Muscle of arm (tissue), 12 donors: ENCODE measurements around the gene WFS1. TPM values are rescaled to one million over a fixed set of nuclear protein-coding genes. Genes with fewer than 3 reads are reported as not detected.

Experiments used
- DNase-seq: peaks from one replicate; pipeline ENCODE4 v3.0.0-alpha.2; 2013
- polyA plus RNA-seq, 12 donors: library from polyadenylated mRNA; unstranded; fragments of 120-200 nt; gene quantifications; one replicate each; pipeline ENCODE4 v1.2.1, GENCODE V29; 2013; ENCODE audit not compliant: insufficient read length in 12 of 12

Gene WFS1
- polyA plus RNA-seq, 12 donors = 15.4 to 31.7 (median 19.8) TPM; not detected in 1

DNA sequence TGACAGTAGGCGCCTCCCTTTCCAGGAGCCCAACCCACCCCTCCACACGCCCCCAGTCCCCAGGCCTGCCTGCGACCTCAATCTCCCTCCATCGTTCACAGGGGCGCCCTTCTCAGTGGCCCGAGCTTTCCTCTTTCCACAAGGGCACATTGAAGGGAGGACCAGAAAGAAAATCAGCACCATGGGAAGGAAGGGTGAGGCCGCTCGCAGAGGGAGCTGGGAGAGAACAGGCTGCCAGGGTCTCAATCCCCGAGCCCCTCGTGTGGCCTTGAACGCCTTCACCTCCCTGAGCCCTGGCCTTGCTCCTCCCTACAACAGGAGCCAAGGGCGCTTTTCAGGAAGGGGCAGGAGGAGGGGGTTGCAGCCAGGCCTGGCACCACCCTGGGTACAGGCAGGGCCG, 66.5 kb downstream of the WFS1 start:
- DNase-seq = no peak

DNA sequence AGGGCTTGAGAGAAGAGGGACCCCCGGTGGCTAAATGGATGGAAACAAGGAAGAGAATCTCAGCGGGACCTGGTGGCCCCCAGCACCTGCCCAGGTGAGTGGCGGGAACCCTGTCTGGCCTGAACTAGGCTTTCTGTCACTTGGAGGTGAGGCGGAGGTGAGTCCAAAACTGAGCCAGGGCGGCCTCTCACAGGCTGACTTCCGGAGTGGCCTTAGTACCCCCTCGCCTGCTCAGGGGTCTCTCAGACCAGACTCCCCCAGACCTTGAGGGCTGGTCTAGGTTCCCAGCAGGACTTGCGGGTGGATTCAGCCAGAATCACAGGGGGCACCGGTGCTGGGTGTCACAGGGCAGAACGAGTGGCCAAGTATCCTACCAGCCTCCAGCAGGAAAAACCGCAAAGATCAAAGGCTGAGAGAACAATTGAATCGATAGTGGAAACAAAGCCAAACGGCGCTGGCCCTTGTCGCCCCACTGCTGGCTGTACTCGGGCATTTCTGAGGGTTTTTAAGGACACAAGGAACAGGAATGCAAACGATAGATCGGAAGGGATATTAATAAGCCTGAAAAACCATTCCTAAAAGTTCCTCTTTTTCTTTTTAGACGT, 67.8 kb downstream of the WFS1 start:
- no peak for DNase-seq

DNA sequence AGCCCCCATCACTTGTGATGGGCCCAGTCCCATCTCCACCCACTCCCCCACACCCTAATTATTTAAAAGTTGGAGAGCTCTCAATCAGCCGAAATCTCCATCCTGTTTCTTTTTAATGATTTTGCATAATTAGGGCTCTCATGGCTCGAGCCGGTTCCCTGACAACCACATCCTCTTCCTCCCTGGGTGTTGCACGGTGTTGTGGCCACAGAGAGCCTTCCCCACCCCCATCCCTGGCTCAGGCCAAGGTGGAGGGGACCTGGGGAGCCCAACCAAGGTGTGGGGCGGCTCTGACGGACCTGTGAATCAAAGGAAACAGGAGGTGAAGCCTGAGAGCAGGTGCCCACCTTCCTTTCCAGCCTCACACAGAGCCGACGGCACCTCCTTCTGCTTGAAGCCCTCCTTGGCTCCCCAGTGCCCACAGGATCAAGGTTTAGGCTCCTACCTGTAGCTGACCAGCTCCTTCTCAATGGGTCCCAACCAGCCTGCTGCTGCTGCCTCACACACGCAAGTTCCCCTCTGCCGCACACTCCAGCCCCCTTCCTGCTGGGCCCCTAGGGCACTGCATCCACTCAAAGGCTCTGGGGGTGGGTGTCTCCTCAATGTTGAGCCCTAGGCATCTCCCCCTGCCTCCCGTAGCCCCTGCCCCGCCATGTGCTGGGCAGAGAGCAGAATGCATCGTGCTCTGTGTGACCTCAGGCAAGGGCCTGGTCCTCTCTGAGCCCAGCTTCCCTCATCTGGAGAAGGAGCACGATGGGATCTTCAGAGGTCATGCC, 68.7 kb downstream of the WFS1 start:
- DNase-seq = no peak

DNA sequence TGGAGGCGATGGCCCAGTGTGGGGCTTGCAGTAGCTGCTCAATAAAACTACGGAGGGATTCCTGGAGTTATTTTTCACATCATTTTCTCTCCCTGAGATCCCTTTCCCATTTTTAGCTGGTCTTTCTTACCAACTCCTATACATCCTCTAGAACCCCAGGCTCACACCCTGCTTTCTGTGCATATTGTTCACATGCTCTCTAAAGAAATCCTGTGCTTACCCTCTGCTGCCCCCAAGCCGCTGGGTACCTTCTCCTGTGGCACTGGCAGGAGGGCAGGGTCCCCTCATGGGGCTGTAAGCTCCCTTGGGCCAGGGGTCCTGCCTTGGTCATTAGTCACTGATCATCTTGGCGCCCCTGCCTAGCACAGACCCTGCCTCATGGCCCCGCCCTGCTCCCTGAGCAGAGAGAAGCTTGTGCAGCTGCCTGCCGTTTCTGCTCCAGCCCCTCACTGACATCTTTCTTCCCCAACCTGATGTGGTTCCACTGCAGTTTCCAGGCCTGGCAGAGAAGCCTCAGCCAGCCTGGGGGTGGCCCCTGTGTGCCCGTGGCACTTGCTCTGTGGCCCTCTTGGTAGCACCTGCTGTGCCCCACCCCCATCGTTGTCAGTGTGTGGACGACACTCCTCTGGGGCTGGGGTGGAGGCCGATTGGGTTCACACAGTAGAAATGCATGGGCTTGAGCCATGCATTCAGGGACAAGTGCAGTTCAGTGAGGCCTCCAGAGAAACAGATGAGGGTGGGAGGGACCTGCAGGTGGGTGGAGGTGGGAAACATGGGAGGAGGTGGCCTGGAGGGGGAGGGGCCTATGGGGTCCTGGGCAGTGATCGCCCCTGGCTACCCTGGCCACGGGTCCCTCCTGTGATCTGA, 69.5 kb downstream of the WFS1 start:
- no peak for DNase-seq

DNA sequence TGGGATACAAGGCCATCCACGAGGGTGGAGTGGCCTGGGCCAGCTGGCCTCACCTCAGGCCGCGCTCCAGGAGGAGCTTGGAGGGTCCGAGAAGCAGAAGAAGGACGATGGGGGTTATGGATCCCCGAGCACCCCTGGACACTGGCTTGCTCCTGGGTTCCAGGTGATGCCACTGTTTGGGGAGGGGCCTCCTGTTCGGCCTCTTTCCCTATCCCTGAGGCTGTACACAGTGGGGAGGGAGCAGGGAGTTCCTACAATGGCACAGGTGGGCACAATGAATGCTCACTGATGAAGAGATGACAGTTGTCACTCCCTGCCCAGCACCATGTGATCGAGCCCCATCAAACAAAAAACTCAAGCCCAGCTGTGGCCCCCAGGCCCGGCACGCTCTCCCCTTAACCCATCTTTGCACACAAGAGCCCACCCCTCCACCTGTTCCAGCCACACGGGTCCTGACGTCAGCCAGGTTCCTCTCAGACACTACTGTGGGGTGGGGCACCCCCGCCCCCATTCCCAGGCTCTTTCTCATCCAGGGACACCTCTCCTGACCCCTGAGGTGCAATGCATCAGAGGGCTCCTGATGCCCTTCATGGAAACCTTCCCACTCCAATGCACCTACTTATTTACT, 70.3 kb downstream of the WFS1 start:
- DNase-seq = no peak

DNA sequence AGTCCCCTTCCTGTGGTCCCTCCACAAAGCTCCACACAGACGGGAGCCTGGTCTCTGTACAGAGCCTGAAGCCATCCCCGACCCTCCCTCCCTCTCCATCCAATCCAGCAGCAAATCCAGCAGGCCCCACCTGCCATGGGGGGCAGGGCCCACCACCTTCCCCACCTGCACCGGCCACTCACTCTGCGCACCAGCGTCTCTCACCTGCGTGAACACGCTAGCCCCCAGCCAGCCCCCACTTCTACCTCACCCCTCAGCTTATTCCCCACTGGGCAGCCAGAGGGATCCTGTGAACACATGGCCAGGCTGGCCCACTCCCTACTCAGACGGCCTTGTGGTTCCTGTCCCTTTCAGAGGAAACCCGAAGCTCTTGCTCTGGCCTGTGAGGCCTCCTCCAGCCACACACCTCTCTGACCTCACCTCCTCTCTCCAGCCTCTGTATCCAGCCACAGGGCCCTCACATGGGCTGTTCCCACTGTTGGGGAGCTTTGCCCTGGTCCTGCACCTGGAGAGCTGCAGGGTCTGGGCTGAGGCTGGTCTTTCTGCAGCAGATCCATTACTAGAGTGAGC, 70.9 kb downstream of the WFS1 start:
- no peak for DNase-seq

DNA sequence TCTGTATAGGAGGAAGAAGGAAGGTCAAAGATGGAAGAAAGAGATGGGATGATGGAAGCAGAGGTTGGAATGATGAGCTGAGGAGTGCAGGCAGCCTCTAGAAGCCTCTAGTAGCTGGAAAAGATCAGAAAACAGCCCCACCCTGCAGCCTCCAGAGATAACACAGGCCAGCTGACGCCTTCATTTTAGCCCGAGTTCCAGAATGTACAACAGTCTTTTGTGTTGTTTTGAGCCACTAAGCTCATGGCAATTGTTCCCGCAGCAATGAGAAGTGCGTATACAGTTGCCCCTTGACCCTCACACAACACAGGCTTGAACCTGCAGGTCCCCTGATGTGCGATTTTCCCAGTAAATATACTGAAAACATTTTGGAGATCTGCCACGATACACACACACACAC, 72.0 kb downstream of the WFS1 start:
- no peak for DNase-seq

DNA sequence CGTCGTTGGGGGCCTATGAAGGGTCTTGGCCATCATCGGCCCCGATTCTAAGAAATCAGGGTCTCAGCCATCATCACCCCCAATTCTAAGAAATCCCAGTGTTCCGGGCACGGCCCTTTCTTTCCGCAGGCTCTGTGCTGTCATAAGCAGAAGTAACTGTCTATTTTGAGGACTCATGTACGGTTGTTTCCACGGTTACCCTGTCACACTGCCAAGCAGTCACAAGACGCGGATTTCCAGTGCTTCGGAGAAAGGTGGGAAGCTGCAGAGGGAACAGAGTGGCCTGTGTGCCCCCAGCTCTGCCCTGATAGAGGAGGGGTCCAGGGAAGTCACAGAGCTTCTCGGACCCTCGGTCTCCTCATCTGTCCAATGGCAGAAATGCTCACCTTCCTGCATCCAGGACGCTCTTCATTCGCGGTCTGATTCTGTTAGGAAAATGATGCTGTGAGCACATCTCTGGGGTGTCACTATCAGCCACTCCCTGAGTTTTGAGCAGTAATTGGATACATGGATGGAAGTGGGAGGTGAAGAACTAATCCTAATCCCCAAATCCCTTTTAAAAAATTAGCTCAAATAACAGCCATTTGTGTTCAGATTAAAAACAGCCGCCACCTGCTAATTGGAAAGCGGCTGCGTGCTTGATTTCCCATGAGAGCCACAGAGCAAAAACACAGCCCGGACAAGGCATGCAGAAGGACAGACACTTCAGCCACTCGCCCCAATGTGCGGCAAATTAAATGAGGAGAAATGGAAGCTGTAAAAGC, 73.1 kb downstream of the WFS1 start:
- peak; percentile 33 for DNase-seq

DNA sequence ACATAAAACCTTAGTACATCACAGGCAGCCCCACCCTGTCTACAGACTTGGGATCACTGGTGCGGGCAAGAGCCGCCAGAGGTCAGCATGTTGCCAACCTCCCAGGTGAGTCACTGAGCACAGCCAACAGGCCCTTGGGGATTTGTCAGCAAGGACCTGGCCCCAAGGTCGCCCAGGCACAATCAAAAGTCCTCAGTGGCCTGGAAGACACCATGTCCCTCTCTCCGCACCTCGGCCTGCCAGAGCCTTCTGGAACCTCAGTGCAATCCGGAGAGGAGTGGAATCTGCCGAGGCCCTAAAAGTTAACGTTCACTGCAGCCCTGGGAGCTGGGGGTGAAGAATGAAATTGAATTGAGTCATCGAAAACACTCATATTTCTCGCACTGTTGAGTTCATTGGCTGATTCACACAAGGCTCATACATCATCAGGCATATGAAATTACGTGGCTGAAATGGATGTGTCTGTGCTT, 74.3 kb downstream of the WFS1 start:
- no peak for DNase-seq

DNA sequence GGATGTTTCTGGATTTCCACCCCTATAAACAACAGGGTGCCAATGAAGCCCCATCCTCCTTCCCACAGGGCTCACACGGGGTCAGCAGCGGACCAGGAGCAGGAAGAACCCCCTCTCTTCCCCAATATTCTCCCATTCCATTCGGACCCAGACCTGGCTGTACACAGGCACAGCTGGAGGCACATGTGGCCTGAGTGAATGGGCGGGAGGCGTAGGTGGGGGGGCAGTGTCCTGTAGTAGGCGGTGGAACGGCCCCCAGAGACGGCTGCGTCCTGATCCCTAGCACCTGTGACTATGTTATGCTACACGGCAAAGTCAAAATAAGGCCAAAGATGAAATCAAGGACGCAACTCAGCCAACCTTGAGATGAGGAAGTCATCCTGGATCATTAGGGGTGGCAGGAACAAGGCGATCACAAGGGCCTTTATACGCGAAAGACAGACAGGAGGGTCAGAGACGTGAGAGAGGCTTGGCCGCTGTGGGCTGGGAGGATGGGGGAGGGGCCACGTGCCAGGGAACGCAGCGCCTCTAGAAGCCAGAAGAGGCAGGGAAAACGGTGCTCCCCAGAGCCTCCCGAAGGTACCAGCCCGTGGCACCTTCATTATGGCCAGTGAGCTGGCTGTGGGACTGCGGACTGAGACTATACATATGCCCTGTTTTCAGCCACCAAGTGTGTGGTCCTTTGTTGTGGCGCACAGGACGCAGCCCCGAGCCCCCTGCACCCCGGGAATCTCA, 75.6 kb downstream of the WFS1 start:
- DNase-seq = no peak

DNA sequence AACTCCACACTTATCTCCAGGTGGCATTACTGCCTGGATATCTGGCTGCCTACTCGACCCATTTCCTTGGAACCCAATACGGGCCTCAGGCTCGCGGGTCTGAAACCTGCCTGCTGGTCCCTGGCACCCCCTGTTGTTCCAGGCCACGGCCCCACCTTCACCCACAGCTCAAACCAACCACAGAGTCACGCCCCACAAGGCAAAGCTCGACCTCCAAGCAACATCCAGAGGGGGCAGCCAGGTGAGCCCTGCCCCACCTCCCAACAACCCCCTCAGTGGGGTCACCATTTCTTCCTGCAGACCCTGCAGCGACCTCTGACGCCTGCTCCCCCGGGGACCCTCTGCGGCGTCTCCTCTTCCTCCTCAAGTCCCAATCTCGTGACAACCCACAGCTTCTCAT, 76.2 kb downstream of the WFS1 start:
- no peak for DNase-seq

DNA sequence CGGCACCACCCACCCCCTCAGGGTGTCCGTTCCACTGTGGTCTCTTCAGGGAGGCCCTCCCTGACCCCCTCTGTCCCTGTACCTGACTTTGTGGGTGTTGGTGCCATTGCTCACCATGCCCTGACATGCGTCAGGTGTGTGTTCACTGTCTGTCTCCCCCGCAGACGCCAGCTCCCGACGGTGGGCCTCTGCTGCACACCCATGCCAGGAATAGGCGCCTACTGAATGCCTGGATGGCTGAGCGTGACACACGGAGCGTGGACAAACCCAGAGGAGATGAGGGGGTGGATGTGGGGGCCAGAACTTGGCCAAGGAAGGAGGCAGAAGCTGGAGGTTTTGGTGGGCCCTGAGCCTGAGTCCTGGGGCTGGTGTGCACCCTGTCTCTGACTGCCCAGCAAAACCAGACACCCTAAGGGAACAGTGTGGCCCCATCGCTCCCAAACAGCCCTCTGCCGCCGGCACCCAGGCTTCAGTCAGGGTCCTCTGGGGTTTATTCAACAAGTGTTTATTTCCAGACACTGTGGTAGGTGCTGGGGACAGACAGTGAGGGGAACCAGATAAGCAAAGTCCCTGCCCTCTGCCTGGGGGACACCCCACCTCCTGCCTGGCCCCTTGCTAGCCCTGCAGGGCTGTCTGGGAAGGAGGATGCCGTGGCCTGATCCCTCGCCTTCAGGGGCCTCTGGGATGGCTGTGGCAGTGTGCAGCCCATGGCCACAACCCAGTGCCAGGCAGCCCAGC, 76.9 kb downstream of the WFS1 start:
- no peak for DNase-seq

DNA sequence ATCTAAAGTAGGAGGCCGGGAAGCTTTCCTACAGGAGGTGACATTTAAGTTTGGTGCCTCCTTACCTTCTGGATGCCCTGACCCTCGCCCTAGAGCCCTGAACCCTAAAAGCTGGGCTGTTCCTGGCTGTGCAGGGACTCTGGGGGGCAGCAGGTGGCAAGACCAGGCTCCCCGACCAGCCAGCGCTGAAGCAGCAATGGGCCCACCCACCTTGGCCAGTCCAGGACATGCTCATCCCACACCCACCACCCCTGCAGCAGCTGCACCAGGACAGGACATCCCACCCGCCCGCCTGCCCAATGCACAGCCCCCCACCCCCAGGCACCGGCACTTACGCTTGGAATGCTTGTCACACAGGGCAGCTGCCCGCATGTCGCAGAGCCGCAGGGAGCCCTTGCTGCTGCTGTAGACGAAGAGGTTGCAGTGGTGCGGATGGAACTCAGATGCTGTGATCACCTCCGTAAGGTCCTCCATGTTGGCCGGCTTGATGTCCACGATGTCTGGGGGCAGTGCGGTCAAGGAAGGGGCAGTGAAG, 77.9 kb downstream of the WFS1 start:
- no peak for DNase-seq

DNA sequence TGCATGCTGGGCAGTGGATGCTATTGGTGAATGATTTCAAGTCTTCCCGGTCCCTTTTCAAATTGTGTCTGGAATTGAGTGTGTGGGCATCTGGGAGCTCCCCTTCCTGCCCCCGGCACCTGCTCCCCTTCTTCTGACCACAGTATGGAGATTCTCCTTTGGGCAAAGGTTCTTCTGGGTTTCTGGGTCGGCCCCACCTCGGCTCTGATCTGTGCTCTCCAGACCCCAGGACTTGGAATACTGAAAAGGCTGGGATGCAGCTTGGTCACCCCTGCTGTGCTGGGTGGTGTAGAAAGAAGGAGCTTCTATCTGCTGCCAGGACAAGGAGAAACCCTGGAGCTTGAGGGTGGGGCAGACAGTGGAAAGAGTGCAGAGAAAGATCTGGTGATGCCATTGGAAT, 78.8 kb downstream of the WFS1 start:
- no peak for DNase-seq

DNA sequence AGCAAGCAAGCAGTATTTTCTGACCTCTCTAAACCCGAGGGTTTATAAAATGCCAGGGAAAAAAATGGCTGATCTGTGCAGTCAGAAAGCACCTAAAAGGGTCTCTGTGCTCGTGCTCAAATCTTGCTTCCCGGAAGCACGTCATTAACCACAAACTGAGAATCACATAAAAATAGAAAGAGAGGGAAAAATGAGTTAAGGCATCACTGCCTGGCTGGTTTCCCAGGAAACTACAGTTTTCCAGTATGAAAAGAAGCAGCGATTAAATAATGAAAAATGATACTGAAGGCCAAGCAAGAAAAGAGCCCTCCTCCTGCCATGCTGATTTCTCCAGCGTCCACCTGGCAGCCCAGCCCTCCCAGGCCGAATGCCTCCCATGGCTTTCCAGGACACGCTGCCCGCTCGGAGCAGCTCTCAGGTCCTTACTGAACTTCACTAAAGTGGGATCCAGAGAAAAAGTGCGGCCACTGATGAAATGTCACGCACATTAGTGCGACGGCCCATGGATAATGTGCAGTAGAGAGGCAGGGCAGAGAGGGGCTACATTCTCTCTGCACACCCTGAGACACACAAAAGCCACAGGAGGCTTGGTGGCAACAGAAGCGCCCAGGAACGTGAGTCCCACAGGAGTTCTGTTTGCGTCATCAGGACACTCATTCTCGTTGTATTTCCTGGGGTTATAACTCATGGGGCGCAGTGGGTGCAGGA, 80.4 kb downstream of the WFS1 start:
- DNase-seq = no peak

DNA sequence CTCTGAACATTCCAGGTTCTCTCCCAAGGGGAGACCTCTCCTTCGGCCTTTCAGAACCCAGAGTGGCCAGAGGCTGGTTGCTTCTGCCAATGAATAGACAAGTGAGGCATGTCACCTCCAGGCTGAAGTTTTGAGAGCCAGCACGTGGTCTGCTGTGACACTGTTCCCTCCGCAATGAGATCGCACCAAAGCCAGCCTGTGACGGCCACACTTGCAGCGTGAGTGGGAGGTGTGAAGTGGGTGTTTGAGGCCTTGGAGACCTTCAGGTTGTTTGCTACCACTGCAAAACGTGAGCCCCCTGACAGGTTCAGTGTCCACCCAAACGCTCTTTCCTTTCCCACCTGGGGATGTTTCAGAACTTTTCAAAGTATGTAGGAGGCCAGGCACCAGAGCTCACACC, 81.0 kb downstream of the WFS1 start:
- DNase-seq = no peak

DNA sequence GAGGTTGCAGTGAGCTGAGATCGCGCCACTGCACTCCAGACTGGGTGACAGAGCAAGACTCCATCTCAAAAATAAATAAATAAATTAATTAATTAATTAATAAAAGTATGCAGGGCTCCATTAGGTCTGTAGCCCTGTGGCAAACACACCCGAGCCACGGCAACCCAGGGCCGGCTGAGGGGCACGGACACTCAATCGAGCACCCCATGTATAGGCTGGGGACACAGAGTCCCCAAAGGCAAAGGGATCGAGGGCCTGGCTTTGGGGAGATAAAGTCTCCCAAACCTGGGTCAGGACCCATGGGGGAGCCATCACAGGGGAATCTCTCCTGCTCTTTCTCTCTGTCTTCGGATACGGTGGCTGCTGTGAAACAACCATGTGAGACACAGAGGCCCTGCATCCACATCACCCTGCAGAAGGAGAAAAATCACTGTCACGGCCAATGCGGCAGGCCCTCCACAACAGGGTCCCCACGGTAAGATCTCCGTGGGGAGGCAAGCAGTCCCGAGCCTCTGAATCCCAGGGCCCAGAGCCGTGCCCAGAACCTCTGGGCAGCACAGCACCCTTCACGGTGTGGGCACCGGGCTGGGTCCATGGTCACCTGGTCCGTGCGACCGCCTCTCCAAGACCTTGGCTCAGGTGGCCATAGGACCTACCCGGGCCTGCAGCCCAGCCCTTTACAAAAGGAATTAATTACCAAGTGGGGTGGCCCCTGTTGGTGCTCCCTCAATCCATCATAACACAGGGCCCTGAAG, 81.8 kb downstream of the WFS1 start:
- no peak for DNase-seq
